ENCODE results near the gene ANTXRL.
"Not testable (repeated sequence)": the region's sequence is repeated elsewhere in the genome, so short reads cannot be mapped to it uniquely, and the experiment has no call there.

Gene ANTXRL

GRCh38 chr10:46293832-46294640, 7.2 kb downstream of the ANTXRL start:
- DNase-seq (ENCODE audit: extremely low read depth, insufficient read length), result no peak
- peak; percentile 39 for TF ChIP-seq CTCF (IDR thresholded peaks at IDR 0.05; ENCODE audit: insufficient read depth, low read length, poor library complexity, severe bottlenecking)
- no peaks in the 10 kb centered on the region; the same call in 1 of the 2 replicates for H3K27me3 ChIP-seq (replicated peaks; ENCODE audit: control insufficient read depth, insufficient read depth, low read length)
- H3K36me3 ChIP-seq (ENCODE audit: control insufficient read depth, insufficient read depth, low read length), result no peaks in the 10 kb centered on the region
- no peak overlapping the region for H3K4me3 ChIP-seq (replicated peaks; ENCODE audit: low read depth, low read length)

GRCh38 chr10:46294641-46295220, 7.9 kb downstream of the ANTXRL start:
- no peak for DNase-seq (ENCODE audit: extremely low read depth, insufficient read length)
- no peak for TF ChIP-seq CTCF (IDR thresholded peaks at IDR 0.05; ENCODE audit: insufficient read depth, low read length, poor library complexity, severe bottlenecking)
- Histone ChIP-seq H3K4me3 (replicated peaks; ENCODE audit: low read depth, low read length) (no peak overlapping the region), H3K27me3 (replicated peaks; ENCODE audit: control insufficient read depth, insufficient read depth, low read length) (no peaks in the 10 kb centered on the region; the same call in 1 of the 2 replicates), H3K36me3 (ENCODE audit: control insufficient read depth, insufficient read depth, low read length) (no peaks in the 10 kb centered on the region)

- not testable (repeated sequence) for DNase-seq (ENCODE audit: extremely low read depth, insufficient read length); H3K4me3 ChIP-seq (replicated peaks; ENCODE audit: low read depth, low read length); H3K27me3 ChIP-seq (replicated peaks; ENCODE audit: control insufficient read depth, insufficient read depth, low read length); H3K36me3 ChIP-seq (ENCODE audit: control insufficient read depth, insufficient read depth, low read length)
Observed at GRCh38 chr10:46295350-46296010, 8.7 kb downstream of the ANTXRL start.

GRCh38 chr10:46296086-46296485, 9.3 kb downstream of the ANTXRL start:
- H3K36me3 ChIP-seq (ENCODE audit: control insufficient read depth, insufficient read depth, low read length); DNase-seq (ENCODE audit: extremely low read depth, insufficient read length); H3K4me3 ChIP-seq (replicated peaks; ENCODE audit: low read depth, low read length); H3K27me3 ChIP-seq (replicated peaks; ENCODE audit: control insufficient read depth, insufficient read depth, low read length): not testable (repeated sequence)

- no peaks in the 10 kb centered on the region; the same call in 1 of the 2 replicates for H3K27me3 ChIP-seq (replicated peaks; ENCODE audit: control insufficient read depth, insufficient read depth, low read length)
- H3K36me3 ChIP-seq (ENCODE audit: control insufficient read depth, insufficient read depth, low read length), result no peaks in the 10 kb centered on the region
- DNase-seq (ENCODE audit: extremely low read depth, insufficient read length), result no peak
- H3K4me3 ChIP-seq (replicated peaks; ENCODE audit: low read depth, low read length), result no peak overlapping the region
- TF ChIP-seq CTCF (IDR thresholded peaks at IDR 0.05; ENCODE audit: insufficient read depth, low read length, poor library complexity, severe bottlenecking), result no peak
Observed at GRCh38 chr10:46296641-46297141, 9.9 kb downstream of the ANTXRL start.

- Histone ChIP-seq H3K36me3 (ENCODE audit: control insufficient read depth, insufficient read depth, low read length) (no peaks in the 10 kb centered on the region), H3K4me3 (replicated peaks; ENCODE audit: low read depth, low read length) (no peak overlapping the region), H3K27me3 (replicated peaks; ENCODE audit: control insufficient read depth, insufficient read depth, low read length) (no peaks in the 10 kb centered on the region)
- no peak for DNase-seq (ENCODE audit: extremely low read depth, insufficient read length)
- no peak for TF ChIP-seq CTCF (IDR thresholded peaks at IDR 0.05; ENCODE audit: insufficient read depth, low read length, poor library complexity, severe bottlenecking)
Observed at GRCh38 chr10:46297406-46298204, 10.8 kb downstream of the ANTXRL start.

Data from GM06990 (cell line).